ENCODE data around the gene SLC2A10. TPM values are rescaled to one million over a fixed set of nuclear protein-coding genes. Genes with fewer than 3 reads are reported as not detected.

The SLC2A10 gene
- 56.7 and 64.5 TPM in 2 replicates for total RNA-seq

DNA sequence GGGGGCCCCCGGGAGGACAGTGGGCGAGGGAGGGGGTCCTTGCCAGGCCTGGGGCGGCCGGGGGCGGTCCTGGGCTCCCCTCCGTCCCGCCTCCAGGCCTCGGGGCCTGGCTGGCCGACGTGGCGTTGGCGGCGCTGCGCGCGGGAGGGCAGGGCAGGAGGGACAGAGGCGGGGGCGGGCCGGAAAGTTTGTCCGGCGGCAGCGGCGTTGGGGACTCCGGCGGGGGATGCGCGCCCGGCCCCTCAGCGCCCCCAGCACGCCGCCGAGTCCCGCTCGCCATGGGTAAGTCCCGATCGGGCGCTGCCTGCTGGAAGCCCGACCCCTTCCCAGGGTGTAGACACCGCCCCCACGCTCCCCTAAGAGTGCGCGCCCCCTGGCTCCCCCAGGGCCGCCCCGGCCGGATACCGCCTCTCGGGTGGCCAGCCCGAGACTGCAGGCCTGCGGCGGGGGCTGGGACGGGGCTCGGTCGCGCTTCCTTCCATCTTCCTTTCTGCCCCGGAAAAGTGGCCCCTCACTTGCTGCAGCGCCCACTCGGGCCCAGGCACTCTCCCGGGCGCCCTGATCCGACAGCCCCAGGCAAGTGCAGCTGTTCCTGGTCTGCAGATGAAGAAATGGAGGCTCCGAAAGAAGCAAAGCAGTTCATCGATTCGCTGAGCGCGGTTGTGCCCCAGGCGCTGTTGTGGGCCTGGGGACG, at the start of gene SLC2A10:
Gene SLC2A10, plus strand, starts transcription at position 191 of the 694 bp plus-strand sequence. Its CDS starts 88 bp downstream, at position 279.

DNA sequence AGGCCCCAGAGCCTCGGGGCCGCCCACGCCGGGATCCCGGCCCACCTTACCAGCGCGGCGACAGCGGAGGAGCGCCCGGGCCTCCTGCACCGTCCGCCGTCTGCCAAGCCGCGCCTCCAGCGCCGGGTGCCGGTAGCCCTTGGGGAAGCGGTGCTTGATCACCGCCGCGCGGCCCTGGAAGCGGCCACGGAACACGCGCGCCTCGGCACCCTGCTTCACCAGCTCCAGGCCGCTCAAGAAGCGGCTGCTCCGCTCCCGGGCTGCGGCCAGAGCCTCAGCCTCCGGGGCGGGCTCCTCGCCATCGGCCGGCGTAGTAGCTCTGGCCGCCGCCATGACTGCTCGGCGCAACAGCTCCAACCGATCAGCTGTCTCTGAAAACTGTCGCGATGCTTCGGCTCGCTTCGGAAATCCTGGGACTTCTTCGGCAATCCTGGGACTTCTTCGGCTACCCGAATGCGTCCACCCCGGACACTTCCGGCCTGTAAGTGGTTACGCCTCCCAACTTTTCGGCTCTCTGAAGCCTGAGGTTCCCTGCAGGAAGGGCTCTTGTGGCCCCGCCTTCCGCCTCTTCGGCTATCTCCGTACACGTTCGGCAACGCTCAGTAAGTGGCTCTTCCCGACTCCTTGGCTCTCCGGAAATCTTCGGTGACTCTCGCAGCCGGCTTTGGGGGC, 20.2 kb upstream of the SLC2A10 start, which contains the start of gene TP53RK:
Gene TP53RK, minus strand, starts transcription at position 363 of the 672 bp plus-strand sequence. Its CDS starts 30 bp downstream, at position 333.

Other genes with a start within 250 kb of the SLC2A10 start
- gene ZNF334, start 196.1 kb upstream of the SLC2A10 start, total RNA-seq: 2.7 and 2.8 TPM in 2 replicates
- gene OCSTAMP, start 159.0 kb upstream of the SLC2A10 start, total RNA-seq: not detected in 2 replicates
- gene SLC13A3, start 58.2 kb upstream of the SLC2A10 start, total RNA-seq: 1.5 and 3.9 TPM in 2 replicates
- gene TP53RK, start 20.2 kb upstream of the SLC2A10 start, total RNA-seq: 12.1 and 15.7 TPM in 2 replicates
- gene EYA2, start 185.2 kb downstream of the SLC2A10 start, total RNA-seq: not detected in 2 replicates